HG02798 (cell line): ENCODE results near the gene DAB1.

Experiments used
- ATAC-seq: cut with Tn5 transposase; IDR thresholded peaks from one replicate; pipeline ENCODE4 v1.9.1; 2021; ENCODE audit warnings: mild to moderate bottlenecking; ENCODE audit not compliant: unreplicated experiment, poor library complexity

The DAB1 gene

DNA sequence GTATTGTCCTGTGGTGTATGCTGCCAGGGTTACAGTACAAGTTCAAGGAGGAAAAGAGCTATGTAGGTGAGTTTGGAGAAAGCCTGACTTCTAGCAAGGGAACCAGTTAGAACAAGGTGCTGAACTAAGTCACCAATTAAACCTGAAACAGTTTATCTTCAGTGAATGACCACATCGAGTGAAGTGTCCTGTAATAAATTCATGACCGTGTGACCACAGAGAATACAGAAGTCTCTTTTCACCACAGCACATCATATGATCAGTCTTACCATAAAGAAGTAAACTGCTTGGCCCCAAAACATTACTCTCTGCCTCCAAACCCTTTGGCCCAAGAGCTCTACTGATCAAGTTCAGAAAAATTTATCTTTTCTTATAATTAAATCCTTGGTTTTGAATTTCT is 141.4 kb downstream of the DAB1 start:
- no peak for ATAC-seq

- no peak for ATAC-seq
Measured at GRCh38 chr1:57281324-57281723, 142.5 kb downstream of the DAB1 start.

DNA sequence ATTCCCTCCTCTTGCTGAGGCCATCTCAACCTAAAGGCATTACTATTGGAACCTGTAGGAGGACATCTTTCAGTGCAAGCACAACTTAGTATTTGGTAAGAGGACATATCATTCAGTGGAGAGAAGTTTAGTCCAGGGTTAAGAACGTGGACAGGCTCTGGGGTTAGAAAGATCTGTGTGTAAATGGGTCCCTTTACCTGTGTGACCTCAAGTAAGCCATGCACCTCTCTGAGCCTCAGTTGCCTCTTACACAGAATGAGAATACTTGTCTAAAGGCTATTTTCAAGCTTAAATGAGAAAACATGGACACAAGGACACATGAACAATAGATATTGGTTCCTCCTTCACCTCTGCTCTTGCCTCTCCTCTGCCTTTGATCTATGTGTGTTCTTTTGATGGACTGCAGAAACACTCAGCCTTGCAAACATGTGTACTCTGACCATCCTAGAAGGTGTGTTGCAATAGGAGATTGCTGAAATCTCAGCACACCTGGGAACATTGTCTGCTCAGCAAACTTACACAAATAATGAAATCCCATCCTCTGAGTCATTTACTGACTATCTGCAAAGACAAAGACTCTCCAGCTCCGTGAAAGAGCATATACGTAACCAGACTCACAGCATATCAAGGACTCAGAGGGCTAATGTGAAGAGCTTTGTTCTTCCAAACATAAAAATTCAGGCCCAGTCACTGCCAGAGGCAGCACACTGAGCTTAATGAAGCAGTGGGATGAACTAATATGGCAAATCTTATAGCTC is 143.8 kb downstream of the DAB1 start:
- no peak for ATAC-seq

- ATAC-seq: no peak
Measured at GRCh38 chr1:57278558-57278957, 145.3 kb downstream of the DAB1 start.

GRCh38 chr1:57277681-57278080 is 146.2 kb downstream of the DAB1 start:
- ATAC-seq: no peak

GRCh38 chr1:57276918-57277317 is 146.9 kb downstream of the DAB1 start:
- no peak for ATAC-seq

- ATAC-seq: no peak
Measured at GRCh38 chr1:57272601-57273000, 151.3 kb downstream of the DAB1 start.

- ATAC-seq: no peak
Measured at GRCh38 chr1:57272150-57272549, 151.7 kb downstream of the DAB1 start.

GRCh38 chr1:57270927-57271698 is 152.7 kb downstream of the DAB1 start:
- ATAC-seq: no peak

- ATAC-seq: no peak
Measured at GRCh38 chr1:57269630-57270225, 154.1 kb downstream of the DAB1 start.

DNA sequence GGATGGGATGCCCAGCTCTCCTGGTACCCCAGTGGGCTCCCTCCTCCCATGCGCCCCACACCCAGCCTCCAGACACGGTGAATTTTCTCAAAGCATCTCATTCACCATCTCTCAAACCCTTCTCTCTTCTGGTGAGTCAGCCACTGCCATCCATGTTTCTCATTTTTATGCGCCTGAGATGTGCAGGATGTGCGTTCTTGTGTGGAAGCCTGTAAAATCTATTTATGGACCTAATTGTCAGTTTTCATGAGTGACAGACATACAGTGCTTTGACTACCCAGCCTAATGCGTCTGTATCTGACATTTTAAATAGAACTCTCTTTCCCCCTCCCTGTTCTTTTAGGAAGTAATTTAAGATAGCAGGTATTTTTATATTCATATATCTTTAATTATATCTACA is 158.8 kb downstream of the DAB1 start:
- ATAC-seq: no peak

DNA sequence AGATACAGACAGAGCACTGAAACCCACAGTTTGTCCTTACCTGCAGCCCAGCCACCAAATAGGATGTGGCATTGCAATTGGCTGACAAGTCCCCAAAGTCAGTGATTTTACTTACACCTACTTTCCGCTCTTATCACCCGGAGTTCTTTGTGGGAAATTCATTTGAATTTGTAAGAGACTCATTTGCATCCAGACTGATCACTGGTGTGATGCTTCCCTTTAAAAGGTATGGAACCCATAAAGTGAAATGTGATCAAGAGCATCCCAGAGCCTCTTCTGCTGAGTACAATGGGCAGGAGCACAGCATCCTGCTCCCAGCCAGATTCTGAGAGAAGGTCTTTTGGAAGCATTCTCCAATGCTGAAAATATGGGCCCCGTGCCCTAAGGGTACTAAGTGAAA is 161.4 kb downstream of the DAB1 start:
- ATAC-seq: no peak

DNA sequence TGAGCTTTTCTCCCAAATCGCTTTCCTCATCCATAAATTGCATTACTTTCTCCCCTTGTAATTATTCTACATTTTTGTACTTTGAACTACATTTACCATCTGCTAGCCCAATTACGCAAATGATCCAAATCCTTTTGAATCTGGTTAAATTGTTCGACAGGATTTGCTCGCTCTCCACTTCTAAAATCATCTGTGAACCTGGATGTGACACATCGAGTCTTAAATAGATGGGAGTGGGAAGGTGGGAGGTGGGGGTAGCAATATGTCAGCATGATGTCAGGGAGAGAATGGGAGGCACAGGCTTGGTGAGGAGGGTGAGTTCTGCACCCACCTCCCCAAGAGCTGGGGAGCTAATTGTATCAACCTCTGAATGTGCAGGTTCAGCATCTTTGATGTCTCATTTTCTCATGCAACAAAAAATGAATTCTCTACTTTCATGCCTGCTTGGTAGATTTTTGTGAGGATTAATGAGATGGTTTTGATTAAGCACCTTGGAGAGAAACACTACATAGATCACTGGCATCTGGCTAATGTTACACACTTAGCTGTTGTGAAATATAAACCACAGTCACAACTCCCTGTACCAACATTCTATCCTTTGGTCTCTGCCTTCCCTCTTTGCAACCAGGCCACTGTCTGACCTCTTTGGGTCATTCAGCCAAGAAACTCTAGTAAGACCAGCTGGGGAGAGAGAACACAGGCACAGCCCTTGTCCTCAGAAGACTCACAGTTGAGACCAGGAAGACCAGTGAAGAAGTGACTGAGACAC is 165.1 kb downstream of the DAB1 start:
- no peak for ATAC-seq

GRCh38 chr1:57255945-57256344 is 167.9 kb downstream of the DAB1 start:
- ATAC-seq: no peak

DNA sequence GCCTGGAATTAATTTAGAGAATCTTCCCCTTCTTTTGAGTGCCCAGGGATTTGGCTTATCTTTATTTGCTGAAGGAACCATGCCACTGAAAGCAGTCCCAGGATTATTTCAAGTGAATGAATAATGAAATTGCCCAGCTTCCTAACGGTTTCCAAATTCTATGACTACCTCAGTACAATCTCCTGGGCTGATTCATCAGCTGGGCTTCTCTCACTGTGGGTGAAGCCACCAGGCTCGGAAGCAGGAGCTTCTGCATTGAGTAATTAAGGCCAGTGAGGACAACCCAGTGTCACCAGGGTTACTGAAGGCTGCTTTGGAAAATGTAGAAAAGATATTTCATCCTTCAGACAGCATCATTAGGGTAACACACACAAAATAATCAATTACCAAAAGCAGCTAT is 169.8 kb downstream of the DAB1 start:
- no peak for ATAC-seq

- ATAC-seq: no peak
Measured at GRCh38 chr1:57252597-57253294, 171.1 kb downstream of the DAB1 start.

GRCh38 chr1:57250021-57250420 is 173.8 kb downstream of the DAB1 start:
- ATAC-seq: no peak

- ATAC-seq: no peak
Measured at GRCh38 chr1:57249511-57249910, 174.3 kb downstream of the DAB1 start.

DNA sequence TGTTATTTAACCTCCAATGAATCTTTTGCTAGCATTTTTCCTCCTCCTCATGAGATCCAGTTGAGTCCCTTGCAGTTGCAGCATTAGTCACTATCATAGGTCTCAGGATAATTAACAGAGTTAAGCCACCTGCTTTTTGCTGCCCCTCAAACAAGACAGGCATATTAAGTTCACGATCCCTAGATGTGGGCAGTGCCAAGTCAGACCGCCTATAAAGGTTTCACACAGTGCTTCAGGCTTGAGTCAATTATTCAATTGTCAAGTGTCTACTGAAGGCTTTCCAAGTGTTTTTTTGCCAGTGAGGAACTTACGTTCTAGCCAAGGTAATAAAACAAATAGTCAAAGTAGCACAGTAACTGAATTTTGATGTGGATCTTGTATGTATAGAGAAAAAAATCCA is 175.0 kb downstream of the DAB1 start:
- ATAC-seq: no peak

GRCh38 chr1:57238233-57238781 is 185.6 kb downstream of the DAB1 start:
- no peak for ATAC-seq
